GM12865 (cell line): ENCODE measurements around the gene MIR17HG.

Source experiments
- DNase-seq: peaks from one replicate; pipeline ENCODE4 v3.0.0; 2010; ENCODE audit warnings: low read depth
- H3K4me3 ChIP-seq: 2 replicates; pipeline ENCODE4 v1.5.1; 2011; ENCODE audit warnings: mild to moderate bottlenecking, low read depth, low read length, control low read depth
- CTCF ChIP-seq: IDR thresholded peaks from 2 replicates; pipeline ENCODE4 v1.5.1; 2011; ENCODE audit warnings: low read length, control low read depth, low read depth, inconsistent platforms; ENCODE audit not compliant: insufficient read depth; ENCODE audit errors: missing control alignments

MIR17HG gene

DNA sequence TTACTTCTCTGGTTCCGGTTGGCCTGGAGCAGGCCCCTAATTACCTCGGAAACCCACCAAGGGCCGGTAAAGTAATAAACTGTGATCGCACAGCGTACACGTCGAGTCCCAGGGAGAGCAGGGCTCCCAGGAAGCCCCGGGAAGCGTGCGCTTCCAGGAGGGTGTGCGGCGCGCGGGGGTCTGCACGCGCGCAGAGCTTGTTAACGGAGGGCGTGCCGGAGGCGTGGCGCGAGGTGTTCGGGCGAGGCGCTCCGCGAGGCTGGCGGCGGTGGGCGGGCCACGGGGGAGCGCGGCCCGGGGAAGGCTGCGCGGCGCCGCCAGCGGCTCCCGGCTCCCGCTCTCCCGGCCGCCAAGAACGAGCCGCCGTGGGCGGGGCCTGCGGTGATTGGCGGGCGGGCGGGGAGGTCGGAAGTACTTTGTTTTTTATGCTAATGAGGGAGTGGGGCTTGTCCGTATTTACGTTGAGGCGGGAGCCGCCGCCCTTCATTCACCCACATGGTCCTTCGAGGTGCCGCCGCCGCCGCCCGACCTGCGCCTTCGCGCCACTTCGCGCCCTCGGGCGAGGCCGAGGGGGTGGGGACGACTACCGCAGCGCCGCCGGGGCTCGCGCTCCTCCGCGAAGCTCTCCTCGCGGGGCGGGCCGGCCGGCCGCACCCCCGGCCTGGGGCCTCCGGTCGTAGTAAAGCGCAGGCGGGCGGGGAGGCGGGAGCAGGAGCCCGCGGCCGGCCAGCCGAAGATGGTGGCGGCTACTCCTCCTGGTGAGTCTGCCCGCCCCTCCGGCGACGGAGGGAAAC, at the start of gene MIR17HG:
Gene MIR17HG, plus strand, starts transcription at position 486 of the 794 bp plus-strand sequence.
- H3K4me3 ChIP-seq = peak within 1 kb of the TSS; percentile 97
- peak; percentile 96 for DNase-seq
- TF ChIP-seq CTCF = no peak

DNA sequence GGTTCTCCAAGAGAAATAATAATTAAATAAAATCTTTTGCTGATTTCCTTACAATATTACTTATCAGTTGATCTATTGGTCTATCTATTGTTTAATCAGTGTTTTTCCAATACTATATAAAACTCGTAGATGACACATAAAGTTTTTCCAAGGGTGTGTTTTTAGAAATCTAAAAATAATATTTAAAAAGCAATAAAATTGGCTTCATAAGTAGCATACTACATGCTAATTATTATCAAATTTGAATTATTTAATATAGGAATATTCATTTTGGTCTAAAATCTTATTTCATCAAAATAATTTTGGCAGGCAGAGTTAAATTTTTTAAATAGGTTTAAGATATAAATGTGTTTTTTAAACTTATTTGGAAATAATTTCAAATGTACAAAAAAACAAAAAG, 49.4 kb upstream of the MIR17HG start:
- TF ChIP-seq CTCF = no peak
- no peak overlapping the region for H3K4me3 ChIP-seq
- no peak for DNase-seq

DNA sequence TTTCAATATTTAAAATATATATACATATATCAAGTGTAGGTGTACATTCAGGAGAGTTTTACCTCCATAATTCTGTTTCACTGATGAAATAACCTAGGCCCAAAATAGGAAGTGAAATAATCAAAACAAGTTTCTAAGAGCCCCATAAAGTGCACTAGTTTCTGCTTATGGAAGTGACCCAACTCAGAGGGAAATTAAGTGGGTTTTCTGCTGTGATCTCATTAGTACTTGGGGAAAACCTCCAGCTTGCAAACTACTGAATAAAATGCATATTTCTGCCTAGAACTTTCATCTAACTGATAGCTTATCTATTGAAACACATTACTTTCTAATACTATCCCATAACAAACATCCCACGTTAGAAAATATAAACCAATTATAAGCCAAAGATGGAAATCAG, 45.4 kb upstream of the MIR17HG start:
- no peak for TF ChIP-seq CTCF
- H3K4me3 ChIP-seq = no peak overlapping the region
- DNase-seq = peak; percentile 39

GRCh38 chr13:91303031-91303430, 44.5 kb upstream of the MIR17HG start:
- H3K4me3 ChIP-seq = no peak overlapping the region
- DNase-seq = no peak
- TF ChIP-seq CTCF = no peak

DNA sequence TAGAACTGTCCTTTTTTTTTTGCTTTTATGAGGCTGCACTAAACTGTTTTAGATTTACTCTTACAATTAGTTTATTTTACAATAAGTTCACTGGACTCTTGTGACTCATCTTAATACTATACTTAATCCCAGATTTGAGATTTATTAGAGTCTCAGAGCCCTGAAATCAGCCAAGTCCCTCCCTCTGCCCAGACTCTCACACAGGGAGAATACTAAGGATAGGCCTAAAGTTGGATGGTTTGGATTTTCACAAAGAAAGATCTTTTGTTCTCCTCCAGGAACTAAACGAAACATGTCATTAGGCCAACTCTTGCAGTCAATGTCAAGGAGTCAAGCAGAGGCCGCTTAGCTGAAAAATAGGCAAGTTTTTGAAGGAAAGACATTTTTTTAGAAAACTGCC, 42.7 kb upstream of the MIR17HG start:
- no peak for DNase-seq
- no peak overlapping the region for H3K4me3 ChIP-seq

DNA sequence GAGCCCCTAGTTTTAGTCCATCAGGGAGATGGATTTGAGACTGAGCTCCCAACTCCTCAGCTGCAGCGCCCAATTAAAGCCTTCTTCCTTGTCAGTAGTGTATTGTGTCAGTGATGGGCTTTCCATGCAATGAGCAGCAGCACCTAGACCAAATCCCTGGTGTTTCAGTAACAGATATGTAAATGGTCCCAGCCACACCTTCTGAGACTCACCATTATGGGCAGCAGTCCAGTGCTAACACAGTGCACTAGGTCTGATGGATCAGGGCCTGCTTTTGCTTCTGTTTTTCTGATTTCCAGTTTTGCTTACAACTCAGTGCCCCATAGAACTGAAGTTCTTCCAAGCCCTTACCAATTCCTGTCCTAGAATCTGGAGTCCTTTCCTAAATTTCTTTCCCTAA, 41.8 kb upstream of the MIR17HG start:
- DNase-seq = no peak
- no peak overlapping the region for H3K4me3 ChIP-seq
- TF ChIP-seq CTCF = no peak

More for the DNA sequence above, 42.7 kb upstream of the MIR17HG start:
- no peak for TF ChIP-seq CTCF

GRCh38 chr13:91307887-91308286, 39.6 kb upstream of the MIR17HG start:
- H3K4me3 ChIP-seq = no peak overlapping the region
- TF ChIP-seq CTCF = no peak

More at GRCh38 chr13:91307887-91308286, 39.6 kb upstream of the MIR17HG start:
- no peak for DNase-seq
